ENCODE results near the gene THAP5. TPM values are rescaled to one million over a fixed set of nuclear protein-coding genes. Genes with fewer than 3 reads are reported as not detected.
A peak's percentile ranks its signal among the peaks of the same experiment; 100 is the strongest.
"Not testable (repeated sequence)": the region's sequence is repeated elsewhere in the genome, so short reads cannot be mapped to it uniquely, and the experiment has no call there.

THAP5 gene
- total and polyA plus RNA-seq, 4 donors: 30.3 to 60.9 (median 35.5) TPM

DNA sequence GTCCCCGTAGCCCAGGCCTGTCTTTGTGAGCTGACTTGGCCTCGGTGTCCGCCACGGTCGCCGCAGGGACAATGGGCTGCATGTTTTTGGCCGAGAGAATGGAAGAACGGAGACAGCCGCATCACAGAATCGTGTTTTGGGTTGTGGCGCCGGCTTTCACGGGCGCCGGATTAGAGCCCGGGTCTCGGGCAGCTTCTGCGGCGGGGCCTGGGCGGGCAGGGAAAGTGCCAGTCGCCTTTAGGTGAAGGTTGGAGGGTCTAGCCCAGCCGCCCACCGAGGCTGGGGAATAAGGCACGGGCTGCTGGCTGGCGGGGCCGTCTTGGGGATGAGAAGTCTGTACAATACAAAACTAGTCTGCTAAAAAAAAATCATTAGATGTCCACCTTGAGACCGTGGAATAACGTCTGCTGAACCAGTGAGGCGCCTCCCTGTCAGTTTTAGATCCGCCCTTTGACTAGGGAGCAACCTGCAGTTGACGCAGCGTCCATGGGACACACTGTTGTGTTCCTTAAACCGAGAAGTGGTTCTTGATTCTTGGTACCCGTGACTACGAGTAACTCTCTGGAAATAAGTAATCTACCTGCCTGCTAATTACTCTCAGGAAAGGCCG, 745 bp upstream of the THAP5 start:
- under 1% methylated on average over 28 of the region's 36 CpGs for WGBS (ENCODE audit: insufficient coverage)
- Histone ChIP-seq H3K4me3 (ENCODE audit: low read depth, low read length) (peak overlapping the region; percentile 77), H3K27ac (ENCODE audit: low read depth, low read length) (peak overlapping the region; percentile 97), H3K4me1 (ENCODE audit: control insufficient read depth, insufficient read depth, low read length) (peaks cover 5% of the 10 kb centered on the region), H3K9me3 (ENCODE audit: control insufficient read depth, insufficient read depth, low read length) (no peaks in the 10 kb centered on the region), H3K27me3 (ENCODE audit: control insufficient read depth, insufficient read depth, low read length) (no peaks in the 10 kb centered on the region), H3K36me3 (ENCODE audit: control insufficient read depth, insufficient read depth, low read length) (peaks cover 4% of the 10 kb centered on the region)
- DNase-seq (ENCODE audit: low read depth in 4 of 6, low spot score in 6 of 6): peak in 3 of 6 donors; percentile 29 to 62 (median 52)

DNA sequence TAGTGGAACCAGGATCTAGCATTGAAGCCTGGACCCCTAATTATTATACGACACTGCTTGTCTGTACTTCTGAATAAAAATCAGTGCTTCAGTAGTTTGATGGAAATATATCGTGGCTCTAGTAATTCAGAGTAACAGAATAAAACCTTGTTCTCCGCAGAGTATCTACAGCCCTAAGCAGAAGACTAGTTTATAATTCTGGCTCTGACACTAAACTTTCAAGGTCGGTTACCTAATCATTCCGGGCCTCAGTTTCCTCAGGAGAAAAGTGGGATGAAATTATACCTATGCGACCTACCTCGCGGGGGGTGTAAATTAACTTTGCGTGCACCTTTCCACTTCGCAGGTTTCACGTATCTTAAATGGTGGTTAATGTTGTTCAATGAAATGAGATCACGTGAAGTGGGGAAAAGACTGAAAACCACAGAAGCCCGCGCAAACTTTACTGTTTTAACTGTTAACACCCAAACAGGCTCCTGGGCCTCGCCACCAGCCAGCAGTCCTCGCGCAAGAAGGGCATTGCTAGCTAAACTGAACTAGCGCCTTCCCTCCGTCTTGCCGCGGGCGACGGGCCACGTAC, 615 bp downstream of the THAP5 start:
- DNase-seq (ENCODE audit: low read depth in 4 of 6, low spot score in 6 of 6): no peak
- peak overlapping the region; percentile 77 for H3K4me3 ChIP-seq (ENCODE audit: low read depth, low read length)
- H3K27ac ChIP-seq (ENCODE audit: low read depth, low read length): peak overlapping the region; percentile 97
- H3K9me3 ChIP-seq (ENCODE audit: control insufficient read depth, insufficient read depth, low read length): no peaks in the 10 kb centered on the region
- H3K27me3 ChIP-seq (ENCODE audit: control insufficient read depth, insufficient read depth, low read length): no peaks in the 10 kb centered on the region
- peaks cover 5% of the 10 kb centered on the region for H3K4me1 ChIP-seq (ENCODE audit: control insufficient read depth, insufficient read depth, low read length)
- under 1% methylated on average over 13 of the region's 24 CpGs for WGBS (ENCODE audit: insufficient coverage)
- H3K36me3 ChIP-seq (ENCODE audit: control insufficient read depth, insufficient read depth, low read length): peaks cover 3% of the 10 kb centered on the region

GRCh38 chr7:108565987-108566386, 3.5 kb downstream of the THAP5 start:
- no peak for DNase-seq (ENCODE audit: low read depth in 4 of 6, low spot score in 6 of 6)
- no peaks in the 10 kb centered on the region for H3K27me3 ChIP-seq (ENCODE audit: control insufficient read depth, insufficient read depth, low read length)
- H3K36me3 ChIP-seq (ENCODE audit: control insufficient read depth, insufficient read depth, low read length): peaks cover 9% of the 10 kb centered on the region
- H3K27ac ChIP-seq (ENCODE audit: low read depth, low read length): no peak overlapping the region
- no peak overlapping the region for H3K4me3 ChIP-seq (ENCODE audit: low read depth, low read length)
- H3K4me1 ChIP-seq (ENCODE audit: control insufficient read depth, insufficient read depth, low read length): peaks cover 5% of the 10 kb centered on the region
- H3K9me3 ChIP-seq (ENCODE audit: control insufficient read depth, insufficient read depth, low read length): no peaks in the 10 kb centered on the region

DNA sequence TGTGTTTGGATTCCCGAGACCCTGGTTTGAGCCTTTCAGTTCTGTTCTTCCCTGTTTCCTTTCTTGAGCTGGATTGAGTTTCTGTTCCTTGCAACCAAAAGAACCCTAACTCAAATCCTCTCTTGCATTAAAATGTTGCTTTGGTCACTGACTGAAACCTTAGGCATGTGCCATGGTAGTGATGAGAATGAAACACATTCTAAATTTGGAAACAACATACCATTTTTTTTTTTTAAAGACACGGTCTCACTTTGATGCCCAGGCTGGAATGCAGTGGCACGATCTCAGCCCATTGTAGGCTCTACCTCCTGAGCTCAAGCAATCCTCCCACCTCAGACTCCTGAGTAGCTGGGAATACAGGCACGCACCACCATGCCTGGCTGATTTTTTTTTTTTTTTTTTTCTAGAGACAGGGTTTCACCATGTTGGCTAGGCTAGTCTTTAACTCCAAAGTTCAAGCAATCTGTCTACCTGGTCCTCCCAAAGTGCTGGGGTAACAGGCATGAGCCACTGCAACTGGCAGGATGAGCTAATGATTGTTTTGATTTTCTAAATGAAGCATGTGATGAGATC, 8.4 kb downstream of the THAP5 start:
- Histone ChIP-seq H3K36me3 (ENCODE audit: control insufficient read depth, insufficient read depth, low read length) (peaks cover 9% of the 10 kb centered on the region), H3K4me1 (ENCODE audit: control insufficient read depth, insufficient read depth, low read length) (no peaks in the 10 kb centered on the region), H3K27ac (ENCODE audit: low read depth, low read length) (no peak overlapping the region), H3K4me3 (ENCODE audit: low read depth, low read length) (no peak overlapping the region), H3K9me3 (ENCODE audit: control insufficient read depth, insufficient read depth, low read length) (peaks cover 11% of the 10 kb centered on the region), H3K27me3 (ENCODE audit: control insufficient read depth, insufficient read depth, low read length) (no peaks in the 10 kb centered on the region)
- WGBS (ENCODE audit: insufficient coverage): 93% methylated on average over 2 of the region's 4 CpGs
- no peak for DNase-seq (ENCODE audit: low read depth in 4 of 6, low spot score in 6 of 6)

DNA sequence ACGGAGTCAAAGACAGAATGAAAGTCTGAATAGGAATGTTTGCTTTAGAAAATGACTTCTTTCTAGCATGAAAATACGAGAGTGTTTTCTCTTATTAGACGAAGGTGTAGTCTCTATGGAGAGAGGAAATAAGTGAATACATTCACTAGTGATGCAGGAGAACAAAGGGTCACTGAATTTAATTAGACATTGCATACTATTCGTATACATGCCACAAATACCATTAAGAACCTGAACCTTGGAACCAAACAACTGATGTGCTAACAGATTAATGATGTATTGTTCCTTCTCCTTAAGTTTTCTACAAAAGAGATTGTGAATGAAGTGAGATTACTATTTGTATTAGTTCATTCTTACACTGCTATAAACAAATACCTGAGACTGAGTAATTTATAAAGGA, 10.3 kb downstream of the THAP5 start:
- peaks cover 11% of the 10 kb centered on the region for H3K9me3 ChIP-seq (ENCODE audit: control insufficient read depth, insufficient read depth, low read length)
- peaks cover 6% of the 10 kb centered on the region for H3K36me3 ChIP-seq (ENCODE audit: control insufficient read depth, insufficient read depth, low read length)
- H3K27me3 ChIP-seq (ENCODE audit: control insufficient read depth, insufficient read depth, low read length): no peaks in the 10 kb centered on the region
- H3K27ac ChIP-seq (ENCODE audit: low read depth, low read length): no peak overlapping the region
- no peaks in the 10 kb centered on the region for H3K4me1 ChIP-seq (ENCODE audit: control insufficient read depth, insufficient read depth, low read length)
- H3K4me3 ChIP-seq (ENCODE audit: low read depth, low read length): no peak overlapping the region
- 92% methylated on average over 2 of the region's 4 CpGs for WGBS (ENCODE audit: insufficient coverage)
- no peak for DNase-seq (ENCODE audit: low read depth in 4 of 6, low spot score in 6 of 6)

DNA sequence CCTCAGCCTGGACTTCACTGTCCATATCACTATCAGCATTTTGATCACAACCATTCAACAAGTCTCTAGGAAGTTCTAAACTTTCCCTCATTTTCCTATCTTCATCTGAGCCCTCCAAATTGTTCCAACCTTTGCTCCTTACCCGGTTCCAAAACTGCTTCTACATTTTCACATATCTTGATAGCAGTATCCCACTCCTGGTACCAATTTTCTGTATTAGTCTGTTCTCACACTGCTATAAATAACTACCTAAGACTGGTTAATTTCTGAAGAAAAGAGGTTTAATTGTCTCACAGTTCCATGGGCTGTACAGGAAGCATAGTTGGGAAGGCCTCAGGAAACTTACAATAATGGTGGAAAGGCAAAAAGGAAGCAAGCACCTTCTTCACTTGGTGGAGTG, 11.9 kb downstream of the THAP5 start:
- no peak for DNase-seq (ENCODE audit: low read depth in 4 of 6, low spot score in 6 of 6)
- Histone ChIP-seq H3K36me3 (ENCODE audit: control insufficient read depth, insufficient read depth, low read length) (peaks cover 4% of the 10 kb centered on the region), H3K27me3 (ENCODE audit: control insufficient read depth, insufficient read depth, low read length) (no peaks in the 10 kb centered on the region), H3K4me1 (ENCODE audit: control insufficient read depth, insufficient read depth, low read length) (no peaks in the 10 kb centered on the region), H3K27ac (ENCODE audit: low read depth, low read length) (no peak overlapping the region), H3K9me3 (ENCODE audit: control insufficient read depth, insufficient read depth, low read length) (peaks cover 11% of the 10 kb centered on the region), H3K4me3 (ENCODE audit: low read depth, low read length) (no peak overlapping the region)
- 100% methylated on average over 1 of the region's 1 CpG for WGBS (ENCODE audit: insufficient coverage)

DNA sequence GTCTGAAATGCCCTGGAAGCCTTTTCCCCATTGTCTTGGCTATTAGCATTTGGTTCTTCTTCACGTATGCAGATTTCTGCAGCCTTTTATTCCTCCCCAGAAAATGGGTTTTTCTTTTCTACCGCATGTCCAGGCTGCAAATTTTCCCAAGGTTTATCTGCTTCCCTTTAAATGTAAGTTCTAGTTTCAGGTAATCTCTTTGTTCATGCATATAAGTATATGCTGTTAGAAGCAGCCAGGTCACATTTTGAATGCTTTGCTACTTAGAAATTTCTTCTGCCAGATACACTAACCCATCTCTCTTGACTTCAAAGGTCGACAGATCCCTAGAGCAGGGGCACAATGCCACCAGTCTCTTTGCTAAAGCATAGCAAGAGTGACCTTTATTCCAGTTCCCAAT, 12.3 kb downstream of the THAP5 start:
- Histone ChIP-seq H3K27ac (ENCODE audit: low read depth, low read length) (no peak overlapping the region), H3K4me3 (ENCODE audit: low read depth, low read length) (no peak overlapping the region), H3K9me3 (ENCODE audit: control insufficient read depth, insufficient read depth, low read length) (peaks cover 11% of the 10 kb centered on the region), H3K4me1 (ENCODE audit: control insufficient read depth, insufficient read depth, low read length) (no peaks in the 10 kb centered on the region), H3K36me3 (ENCODE audit: control insufficient read depth, insufficient read depth, low read length) (peaks cover 4% of the 10 kb centered on the region), H3K27me3 (ENCODE audit: control insufficient read depth, insufficient read depth, low read length) (no peaks in the 10 kb centered on the region)
- no peak for DNase-seq (ENCODE audit: low read depth in 4 of 6, low spot score in 6 of 6)
- WGBS (ENCODE audit: insufficient coverage): 100% methylated on average over 1 of the region's 3 CpGs

- not testable (repeated sequence) for H3K36me3 ChIP-seq (ENCODE audit: control insufficient read depth, insufficient read depth, low read length); H3K27me3 ChIP-seq (ENCODE audit: control insufficient read depth, insufficient read depth, low read length); H3K4me3 ChIP-seq (ENCODE audit: low read depth, low read length); H3K4me1 ChIP-seq (ENCODE audit: control insufficient read depth, insufficient read depth, low read length); H3K27ac ChIP-seq (ENCODE audit: low read depth, low read length); DNase-seq (ENCODE audit: low read depth in 4 of 6, low spot score in 6 of 6)
- H3K9me3 ChIP-seq (ENCODE audit: control insufficient read depth, insufficient read depth, low read length): peaks cover 11% of the 10 kb centered on the region
Observed at GRCh38 chr7:108556665-108557064, 12.8 kb downstream of the THAP5 start.

DNA sequence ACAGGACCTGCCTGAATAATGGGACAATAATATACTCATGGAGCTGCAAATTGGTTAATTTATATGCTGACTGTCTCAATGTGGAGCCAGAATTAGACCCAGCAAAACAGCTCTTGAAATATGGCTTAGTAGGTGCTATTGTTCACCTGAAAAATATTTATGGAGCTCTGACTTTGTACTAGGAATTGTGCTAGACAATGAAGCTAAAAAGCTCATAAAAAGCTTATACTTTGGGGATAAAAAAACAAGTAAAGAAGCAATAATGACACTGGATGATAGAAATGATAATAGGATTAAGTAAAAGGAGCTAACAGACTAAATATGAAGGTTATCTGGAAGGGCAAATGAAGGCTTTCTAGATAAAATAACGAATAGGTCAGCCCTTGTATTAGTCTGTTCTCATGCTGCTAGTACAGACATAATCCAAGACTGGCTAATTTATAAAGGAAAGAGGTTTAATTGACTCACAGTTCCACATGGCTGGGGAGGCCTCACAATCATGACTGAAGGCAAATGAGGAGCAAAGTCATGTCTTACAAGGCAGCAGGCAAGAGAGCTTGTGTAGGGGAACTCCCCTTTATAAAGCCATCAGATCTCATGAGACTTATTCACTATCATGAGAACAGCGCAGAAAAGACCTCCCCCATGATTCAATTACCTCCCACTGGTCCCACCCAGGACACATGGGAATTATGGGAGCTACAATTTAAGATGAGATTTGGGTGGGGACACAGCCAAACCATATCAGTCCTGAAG, 21.2 kb downstream of the THAP5 start:
- peak in 1 of 6 donors; percentile 28 for DNase-seq (ENCODE audit: low read depth in 4 of 6, low spot score in 6 of 6)
- not testable (repeated sequence) for H3K9me3 ChIP-seq (ENCODE audit: control insufficient read depth, insufficient read depth, low read length); H3K27me3 ChIP-seq (ENCODE audit: control insufficient read depth, insufficient read depth, low read length); H3K4me3 ChIP-seq (ENCODE audit: low read depth, low read length); H3K27ac ChIP-seq (ENCODE audit: low read depth, low read length); H3K4me1 ChIP-seq (ENCODE audit: control insufficient read depth, insufficient read depth, low read length); H3K36me3 ChIP-seq (ENCODE audit: control insufficient read depth, insufficient read depth, low read length)
- no CpG with 5 or more reads among the region's 2 CpGs for WGBS (ENCODE audit: insufficient coverage)
